GM21717 (cell line): ENCODE measurements around the gene ENG.

ENCODE experiments used
- ATAC-seq: cut with Tn5 transposase; IDR thresholded peaks from one replicate; pipeline ENCODE4 v1.9.1; 2021; ENCODE audit warnings: mild to moderate bottlenecking, moderate library complexity; ENCODE audit not compliant: unreplicated experiment

Gene ENG

DNA sequence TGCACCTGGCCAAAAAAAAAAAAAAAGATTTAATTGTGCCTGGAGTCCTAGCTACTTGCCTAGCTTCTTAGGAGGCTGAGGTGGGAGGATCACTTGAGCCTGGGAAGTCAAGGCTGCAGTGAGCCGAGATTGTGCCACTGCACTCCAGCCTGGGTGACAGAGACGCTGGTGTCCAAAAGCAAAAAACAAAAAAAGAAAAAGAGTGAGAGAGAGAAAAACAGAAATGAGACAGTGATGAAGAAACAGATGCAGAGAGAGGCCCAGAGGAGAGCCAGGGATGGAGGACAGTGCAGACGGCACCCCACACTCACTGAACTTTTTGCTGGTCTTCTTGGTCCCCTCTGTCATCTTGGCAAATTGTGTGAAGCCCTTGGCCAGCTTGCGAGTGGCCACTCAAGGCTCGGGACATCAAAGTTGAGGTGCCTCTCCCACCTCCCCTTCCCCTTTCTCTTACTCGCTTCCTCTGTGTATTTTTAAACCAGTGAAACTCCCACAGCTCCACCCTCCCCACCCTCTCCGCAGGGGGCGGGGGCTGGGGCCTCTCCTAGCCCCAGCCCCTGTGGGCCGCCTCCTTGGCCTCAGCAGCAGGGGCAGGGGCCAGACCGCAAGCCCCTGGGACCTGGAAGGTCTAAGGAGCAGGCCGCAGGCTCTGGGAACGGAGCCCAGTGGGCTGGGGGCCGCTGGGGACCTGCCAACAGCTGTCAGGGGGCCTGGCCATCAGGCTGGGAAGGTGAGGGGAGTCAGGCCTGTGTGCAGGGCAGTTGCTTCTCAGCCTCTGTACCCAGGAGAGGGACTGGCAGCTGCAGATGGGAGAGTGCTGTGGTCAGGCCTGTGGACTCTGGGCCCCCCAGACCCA lies 76.0 kb downstream of the ENG start, which contains the start of gene SH2D3C:
TSS of gene SH2D3C (minus strand) at position 387 of the 856 bp plus-strand sequence. CDS start at position 348, 39 bp downstream.
- peak; percentile 35 for ATAC-seq

DNA sequence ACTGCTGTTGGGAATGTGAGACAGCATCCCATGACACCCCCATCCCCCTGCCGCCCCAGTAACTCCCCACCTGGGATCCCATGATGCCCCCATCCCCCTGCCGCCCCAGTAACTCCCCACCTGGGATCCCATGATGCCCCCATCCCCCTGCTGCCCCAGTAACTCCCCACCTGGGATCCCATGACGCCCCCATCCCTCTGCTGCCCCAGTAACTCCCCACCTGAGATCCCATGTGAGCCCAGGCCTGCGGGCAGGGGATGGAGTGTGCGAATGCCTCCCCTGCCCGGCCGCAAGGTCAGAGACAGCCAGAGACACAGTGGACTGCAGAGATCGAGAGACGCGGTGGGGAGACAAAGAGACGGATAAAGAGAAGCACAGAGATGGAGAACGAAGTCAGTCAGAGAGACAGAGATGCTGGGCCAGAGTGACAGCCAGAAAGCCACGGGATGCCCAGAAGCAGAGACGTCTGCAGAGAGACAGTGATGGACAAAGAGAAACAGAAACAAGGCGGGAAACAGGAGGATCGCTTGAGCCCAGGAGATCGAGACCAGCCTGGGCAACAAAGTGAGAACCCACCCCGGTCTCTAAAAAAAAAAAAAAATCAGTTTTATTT lies 77.0 kb downstream of the ENG start:
- ATAC-seq, result no peak

DNA sequence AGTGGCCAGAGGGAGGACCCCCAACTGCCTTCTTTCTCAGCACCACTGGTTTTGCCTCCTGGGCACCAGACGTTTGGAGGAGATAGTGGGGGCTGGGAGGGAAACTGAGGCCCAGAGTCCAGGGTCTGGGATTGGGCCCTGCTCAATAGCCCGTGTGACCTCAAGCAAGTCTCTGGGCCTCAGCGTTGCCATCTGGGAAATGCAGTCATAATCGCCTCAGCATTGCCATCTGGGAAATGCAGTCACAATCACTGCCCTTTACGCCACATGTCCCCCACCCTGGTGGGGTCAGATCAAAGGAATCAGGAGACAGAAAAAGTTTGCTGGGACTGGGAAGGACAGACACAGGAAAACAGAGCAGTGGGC lies 77.6 kb downstream of the ENG start:
- ATAC-seq, result no peak

GRCh38 chr9:127776195-127776923 lies 78.1 kb downstream of the ENG start:
- no peak for ATAC-seq

- ATAC-seq, result no peak
Observed at GRCh38 chr9:127773981-127774380, 80.5 kb downstream of the ENG start.

DNA sequence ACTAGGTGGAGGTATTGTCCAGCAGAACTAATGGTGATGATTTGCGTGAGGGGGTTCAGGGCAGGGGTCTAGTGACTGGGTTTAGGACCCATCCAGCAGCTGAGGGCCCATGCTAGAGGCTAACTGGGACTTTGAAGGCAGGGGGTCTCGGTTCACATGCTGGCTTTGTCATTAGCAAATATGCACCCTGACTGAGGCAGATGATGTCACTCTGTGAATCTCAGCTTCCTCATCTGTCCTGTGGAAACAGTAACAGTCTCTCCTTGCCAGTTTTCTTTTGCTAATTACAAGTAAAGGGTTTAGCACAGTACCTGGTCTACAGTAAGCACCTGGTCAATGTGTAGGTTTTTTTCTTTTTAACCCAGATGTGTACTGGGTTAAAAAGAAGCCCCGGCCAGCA lies 81.2 kb downstream of the ENG start:
- no peak for ATAC-seq

DNA sequence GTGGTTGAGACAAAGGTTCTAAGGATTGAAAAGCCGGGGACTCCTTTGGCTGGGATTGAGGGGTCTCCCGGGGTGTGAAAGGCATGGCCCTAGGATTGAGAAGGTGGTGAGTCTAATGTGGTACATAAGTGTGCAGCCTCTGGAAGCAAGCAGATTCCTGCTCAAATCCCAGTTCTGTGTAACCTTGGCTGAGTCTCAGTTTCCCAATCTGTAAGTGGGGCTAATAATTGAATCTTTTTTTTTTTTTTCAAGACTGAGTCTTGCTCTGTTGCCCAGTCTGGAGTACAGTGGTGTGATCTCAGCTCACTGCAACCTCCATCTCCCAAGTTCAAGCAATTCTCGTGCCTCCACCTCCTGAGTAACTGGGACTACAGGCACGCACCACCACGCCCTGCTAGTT lies 81.9 kb downstream of the ENG start:
- no peak for ATAC-seq

GRCh38 chr9:127771570-127772189 lies 82.8 kb downstream of the ENG start:
- no peak for ATAC-seq

DNA sequence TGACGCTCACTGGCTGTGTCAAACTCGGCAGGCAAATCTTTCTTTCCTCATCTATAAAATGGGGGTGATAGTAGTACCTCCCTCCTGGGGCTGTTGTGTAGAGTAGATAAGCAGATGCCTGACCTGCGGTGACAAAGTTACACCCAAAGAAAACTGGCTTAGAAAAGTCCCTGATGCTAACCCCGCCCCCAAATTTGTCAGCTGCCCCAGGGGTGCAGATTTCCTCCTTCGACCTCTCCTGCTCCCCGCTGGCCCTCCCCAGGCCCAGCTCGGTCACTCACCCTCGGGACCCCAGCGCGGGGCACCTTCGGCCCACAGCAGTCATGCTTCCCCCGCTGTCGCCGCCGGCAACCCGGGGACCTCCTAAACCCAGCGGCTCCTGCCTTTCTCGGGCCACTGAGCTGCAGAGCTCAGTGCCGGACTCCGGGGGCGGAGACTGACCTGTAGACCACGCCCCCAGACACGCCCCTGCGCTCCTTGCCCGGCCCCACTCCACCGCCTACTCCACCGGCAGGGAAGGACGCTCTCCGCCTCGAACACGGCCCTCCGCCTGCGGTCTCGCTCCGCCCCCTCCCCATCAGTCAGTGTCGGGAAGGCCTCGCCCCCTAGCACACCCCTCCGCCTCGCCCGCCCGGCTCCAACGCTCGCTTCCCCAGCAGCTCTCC lies 83.4 kb downstream of the ENG start:
- peak; percentile 76 for ATAC-seq

- ATAC-seq, result peak; percentile 1
Observed at GRCh38 chr9:127770583-127770904, 83.9 kb downstream of the ENG start.

DNA sequence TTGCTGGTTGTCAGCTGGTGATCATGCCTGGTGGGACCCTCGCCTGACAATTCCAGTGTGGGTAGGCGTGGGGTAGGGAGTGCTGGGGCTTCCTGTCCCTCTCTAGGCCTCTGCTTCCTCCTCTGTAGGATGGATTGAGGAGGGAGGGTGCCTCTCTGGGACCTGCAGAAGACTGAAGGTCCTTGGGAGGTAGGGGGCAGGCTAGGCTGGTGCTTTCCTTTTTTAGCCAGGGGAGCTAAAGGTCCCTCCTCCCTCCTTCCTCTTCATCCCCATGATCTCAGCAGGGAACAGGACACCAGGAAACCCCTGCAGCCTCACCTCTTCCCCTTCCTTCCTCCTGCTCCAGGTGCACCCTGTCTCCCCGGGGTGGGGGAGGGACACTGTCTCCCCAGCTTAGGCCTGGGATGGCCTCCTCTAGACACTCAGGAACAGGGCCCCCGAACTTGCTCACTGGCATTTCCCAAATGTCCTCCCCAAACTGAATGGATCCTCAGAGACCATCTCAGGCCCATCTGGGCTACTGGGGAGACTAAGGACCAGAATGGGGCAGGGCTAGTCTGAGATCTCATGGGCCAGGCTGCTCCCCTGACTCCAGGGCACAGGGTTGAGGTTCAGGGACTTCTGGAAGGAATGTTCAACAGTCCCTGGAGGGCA lies 84.4 kb downstream of the ENG start:
- ATAC-seq, result no peak

DNA sequence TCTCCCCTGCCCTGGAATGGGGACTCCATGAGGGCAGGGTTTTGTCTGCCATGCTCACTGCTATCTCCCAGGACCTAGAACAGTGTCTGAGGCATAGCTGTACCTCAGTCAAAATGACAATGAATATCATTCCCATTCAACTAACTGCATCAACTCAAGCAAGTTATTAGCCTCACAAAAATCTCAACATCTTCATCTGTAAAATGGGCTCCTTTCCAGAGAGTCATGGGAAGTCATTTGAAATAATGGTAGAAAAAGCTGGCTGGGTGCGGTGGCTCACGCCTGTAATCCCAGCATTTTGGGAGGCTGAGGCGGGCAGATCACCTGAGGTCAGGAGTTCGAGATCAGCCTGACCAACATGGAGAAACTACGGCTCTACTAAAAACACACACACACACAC lies 85.4 kb downstream of the ENG start:
- ATAC-seq, result no peak

DNA sequence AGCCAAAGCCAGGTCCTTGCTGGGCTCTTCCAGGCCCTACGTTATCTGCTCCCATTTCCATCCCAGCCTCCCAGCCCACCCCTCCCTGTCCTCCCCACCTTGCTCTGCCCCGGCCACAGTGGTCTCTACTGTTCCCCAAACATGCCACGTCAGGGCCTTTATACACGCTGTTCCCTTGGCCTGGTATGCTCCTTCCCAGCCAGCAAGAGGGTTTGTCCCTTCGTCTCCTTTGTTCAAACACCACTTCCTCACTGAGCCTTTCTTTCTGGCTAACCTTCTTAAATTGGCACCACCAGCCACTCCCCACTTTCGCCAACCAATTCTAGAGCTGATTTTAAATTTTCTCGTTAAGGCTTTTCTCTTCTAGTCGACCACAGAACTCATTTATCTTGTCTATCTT lies 85.8 kb downstream of the ENG start:
- ATAC-seq, result no peak

DNA sequence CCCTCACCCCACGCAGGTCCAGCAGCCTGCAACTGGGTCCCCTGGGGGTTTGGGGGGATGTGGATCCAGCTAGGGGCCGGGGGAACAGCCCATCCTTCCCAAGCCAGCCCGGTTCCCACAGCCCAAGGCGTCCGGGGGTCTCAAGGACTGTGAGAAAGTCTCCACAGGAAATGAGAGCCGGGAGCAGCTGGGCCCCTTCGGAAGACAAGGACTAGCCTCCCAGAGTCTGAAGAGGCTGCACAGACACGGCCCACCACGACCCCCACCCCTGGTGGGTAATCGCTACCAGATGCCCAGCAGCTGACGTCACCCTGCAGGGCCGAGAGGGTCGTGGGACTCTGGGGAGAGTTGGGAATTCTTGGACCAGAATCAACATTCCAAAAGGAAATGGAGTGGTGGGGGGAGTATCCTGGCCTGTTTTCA lies 86.5 kb downstream of the ENG start:
- ATAC-seq, result no peak

GRCh38 chr9:127767410-127767809 lies 87.0 kb downstream of the ENG start:
- ATAC-seq, result no peak

DNA sequence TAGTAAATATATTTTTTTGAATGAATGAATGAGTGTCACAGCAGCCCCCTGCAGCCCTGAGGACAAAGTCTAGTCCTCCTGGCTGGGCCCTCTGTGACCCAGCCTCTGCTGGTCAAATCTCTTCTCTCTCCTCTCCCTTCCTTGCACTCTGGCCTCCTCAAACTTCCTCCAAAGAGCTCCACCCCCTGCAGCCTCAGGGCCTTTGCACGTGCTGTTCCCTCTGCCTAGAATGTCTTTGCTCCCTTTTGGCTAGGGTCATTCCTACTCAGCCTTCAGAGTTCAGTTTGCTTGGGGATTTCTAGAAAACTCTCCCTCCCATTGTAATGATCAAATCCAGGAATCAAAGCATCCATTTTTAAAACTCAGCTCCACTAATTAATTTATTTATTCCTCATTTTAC lies 89.0 kb downstream of the ENG start:
- ATAC-seq, result no peak
